ENCODE results near the gene POLDIP2.

DNA sequence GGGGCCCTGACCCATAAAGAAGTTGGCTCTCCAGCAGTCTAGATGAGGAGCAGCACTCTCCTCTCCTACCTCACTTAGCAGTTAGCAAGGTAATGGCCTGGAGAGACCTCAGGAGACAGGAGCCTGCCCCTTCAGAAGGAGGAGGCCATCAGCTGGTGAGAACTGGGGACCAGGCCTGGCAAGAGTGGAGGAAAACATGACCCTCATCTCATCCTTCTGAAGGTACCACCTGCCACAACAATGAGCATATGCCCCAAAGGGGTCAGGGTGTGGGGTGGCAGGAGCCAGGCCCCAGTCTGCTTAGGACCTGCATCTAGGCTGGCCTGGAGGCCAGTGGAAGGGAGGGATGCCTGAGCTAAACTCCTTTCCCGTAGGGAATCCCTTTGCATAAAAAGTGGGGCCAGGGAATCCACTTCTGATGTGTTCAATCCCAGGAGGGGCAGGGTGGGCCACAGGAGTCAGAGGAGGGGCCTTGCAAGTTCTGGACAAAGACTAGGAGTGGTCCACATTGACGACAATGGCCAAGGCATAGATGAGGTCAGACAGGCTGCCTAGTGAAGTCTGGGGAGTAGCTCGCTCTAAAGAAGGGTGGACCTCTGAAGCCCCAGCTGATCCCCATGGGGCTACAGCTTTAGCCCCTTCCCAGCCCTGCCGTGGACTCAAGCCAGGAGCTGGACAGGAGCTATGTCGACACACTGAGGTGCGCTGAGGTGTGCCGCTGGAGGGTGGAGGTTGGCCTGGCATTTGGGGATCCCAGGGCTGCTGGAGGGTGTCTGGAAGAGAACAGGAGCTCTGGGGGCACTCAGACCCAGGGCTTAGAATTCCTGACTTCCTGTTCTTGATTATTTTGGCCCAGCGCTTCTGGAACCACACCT lies 6.7 kb upstream of the POLDIP2 start:
- TF ChIP-seq CTCF (IDR thresholded peaks at IDR 0.05) (no peak), EZH2 (IDR thresholded peaks at IDR 0.05; ENCODE audit: borderline replicate concordance, insufficient read depth, low read depth, low read length, poor library complexity, severe bottlenecking) (no peak)
